Right lobe of liver (tissue), 4 donors: ENCODE data around the gene CFI.

ENCODE experiments used
- CTCF ChIP-seq, 4 donors: fragments of 200-600 bp in 3 of 4; fragments of 450-650 bp in 1 of 4; IDR thresholded peaks; one replicate each; pipeline versions ENCODE4 v1.5.1 to v1.8.0; 2016 to 2022; ENCODE audit warnings: antibody characterized with exemption in 4 of 4, mild to moderate bottlenecking in 2 of 4
- POLR2A ChIP-seq: fragments of 450-650 bp; IDR thresholded peaks from one replicate; pipeline ENCODE4 v1.6.1; 2017; ENCODE audit warnings: antibody characterized with exemption, mild to moderate bottlenecking
- donor health status: DM: no; HTN: no; CAD: no.
- donor health status: DM: no; HTN: no; CAD: no.
- donor health status: DM: no; HTN: yes; CAD: no.

DNA sequence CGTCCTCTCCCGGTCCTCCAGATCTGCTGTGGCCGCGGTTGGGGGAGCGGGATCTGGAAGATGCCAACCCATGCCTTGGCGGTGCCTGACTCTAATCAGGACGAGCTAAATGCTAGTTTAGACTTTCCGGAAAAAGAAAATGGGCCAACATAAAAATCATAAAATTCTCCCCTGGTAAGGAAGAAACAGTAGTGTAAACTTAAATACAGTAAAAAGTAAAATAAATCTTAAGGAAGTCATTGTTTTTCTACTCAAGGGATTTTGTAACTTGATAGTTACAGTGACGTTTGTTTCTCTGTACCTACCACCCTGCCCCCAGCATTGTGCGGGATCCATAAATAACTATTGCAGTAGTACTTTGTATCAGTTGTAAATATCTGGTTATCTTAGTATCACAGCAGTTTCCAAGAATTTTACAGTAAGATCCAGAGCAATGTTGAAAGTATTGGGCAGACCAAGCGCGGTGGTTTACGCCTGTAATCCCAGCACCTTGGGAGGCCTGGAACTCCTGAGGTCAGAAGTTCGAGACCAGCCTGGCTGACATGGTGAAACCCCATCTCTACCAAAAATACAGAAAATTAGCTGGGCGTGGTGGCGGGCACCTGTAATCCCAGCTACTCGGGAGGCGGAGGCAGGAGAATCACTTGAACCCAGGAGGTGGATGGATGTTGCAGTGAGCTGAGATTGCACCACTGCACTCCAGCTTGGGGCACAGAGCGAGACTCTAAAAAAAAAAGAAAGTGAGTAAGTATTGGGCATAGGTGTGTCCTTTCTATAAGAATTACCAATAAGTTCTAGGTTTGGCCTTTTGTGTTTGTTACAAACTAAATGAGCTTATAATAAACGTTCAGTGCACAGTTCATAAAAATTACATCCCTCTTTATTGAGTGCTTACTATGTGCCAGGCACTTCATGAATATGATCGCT is 70.9 kb downstream of the CFI start:
- TF ChIP-seq POLR2A: no peak
- no peak for TF ChIP-seq CTCF (IDR thresholded peaks at IDR 0.05)
